ENCODE measurements around the gene TMEM143.
"Not testable (repeated sequence)": the region's sequence is repeated elsewhere in the genome, so short reads cannot be mapped to it uniquely, and the experiment has no call there.

Gene TMEM143

DNA sequence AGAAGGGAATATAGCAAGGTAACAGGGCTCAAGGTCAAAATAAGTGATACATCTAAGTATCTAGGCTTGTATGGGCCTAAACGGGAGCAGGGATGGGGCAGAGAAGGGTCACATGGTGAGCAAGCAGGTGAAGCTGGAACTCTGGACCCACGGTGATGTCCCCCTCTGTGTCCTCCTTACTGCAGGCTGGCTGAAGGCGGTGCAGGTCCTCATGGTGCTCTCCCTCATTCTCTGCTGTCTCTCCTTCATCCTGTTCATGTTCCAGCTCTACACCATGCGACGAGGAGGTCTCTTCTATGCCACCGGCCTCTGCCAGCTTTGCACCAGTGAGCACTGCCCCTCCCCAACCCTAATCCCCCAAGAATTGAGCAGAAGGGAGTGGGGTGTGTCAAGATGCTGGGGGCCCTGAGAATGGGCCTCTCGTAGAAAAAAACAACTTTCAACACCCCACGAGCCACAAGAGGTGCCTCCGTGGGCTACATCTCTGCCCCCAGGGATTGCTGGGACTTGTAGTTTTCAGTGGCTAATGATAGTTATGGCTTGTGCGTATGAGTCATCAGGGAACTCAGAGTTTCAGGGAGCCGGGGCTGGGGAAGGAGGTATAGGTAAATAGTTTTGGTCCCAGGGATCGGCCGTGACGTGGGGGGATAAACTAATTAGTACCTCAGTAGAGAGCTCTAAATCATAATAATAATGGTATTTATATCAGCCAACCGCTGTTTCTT, 34.4 kb downstream of the TMEM143 start:
- DNase-seq: peak in 2 of 3 experiments; percentile 8 to 39

DNA sequence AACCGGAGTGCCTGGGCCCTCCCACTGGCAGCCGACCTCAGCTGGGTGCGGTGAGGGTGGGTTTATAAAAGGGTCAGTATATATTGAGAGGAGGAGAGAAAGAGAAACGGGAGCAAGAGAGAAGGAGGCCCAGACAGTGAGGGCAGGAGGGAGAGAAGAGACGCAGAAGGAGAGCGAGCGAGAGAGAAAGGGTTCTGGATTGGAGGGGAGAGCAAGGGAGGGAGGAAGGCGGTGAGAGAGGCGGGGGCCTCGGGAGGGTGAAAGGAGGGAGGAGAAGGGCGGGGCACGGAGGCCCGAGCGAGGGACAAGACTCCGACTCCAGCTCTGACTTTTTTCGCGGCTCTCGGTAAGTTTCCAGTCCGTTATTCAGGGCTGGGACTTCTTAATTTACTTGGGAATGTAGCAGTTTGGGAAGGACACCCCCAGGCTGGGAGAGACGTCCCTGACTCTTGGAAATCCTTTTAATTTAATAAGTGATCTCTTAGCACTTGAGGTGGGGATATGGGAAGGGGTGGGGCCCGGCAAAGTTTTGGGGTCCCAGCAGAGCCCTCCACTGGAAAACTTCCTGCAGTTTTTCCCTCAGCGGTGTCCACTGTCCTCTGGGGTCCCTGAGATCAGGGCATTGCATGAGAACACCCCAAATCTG, 38.4 kb downstream of the TMEM143 start, which contains the start of gene EMP3:
EMP3 (plus strand) TSS at position 288 of the 646 bp plus-strand sequence. CDS start 1,293 bp downstream, outside the sequence.
- DNase-seq: no peak

DNA sequence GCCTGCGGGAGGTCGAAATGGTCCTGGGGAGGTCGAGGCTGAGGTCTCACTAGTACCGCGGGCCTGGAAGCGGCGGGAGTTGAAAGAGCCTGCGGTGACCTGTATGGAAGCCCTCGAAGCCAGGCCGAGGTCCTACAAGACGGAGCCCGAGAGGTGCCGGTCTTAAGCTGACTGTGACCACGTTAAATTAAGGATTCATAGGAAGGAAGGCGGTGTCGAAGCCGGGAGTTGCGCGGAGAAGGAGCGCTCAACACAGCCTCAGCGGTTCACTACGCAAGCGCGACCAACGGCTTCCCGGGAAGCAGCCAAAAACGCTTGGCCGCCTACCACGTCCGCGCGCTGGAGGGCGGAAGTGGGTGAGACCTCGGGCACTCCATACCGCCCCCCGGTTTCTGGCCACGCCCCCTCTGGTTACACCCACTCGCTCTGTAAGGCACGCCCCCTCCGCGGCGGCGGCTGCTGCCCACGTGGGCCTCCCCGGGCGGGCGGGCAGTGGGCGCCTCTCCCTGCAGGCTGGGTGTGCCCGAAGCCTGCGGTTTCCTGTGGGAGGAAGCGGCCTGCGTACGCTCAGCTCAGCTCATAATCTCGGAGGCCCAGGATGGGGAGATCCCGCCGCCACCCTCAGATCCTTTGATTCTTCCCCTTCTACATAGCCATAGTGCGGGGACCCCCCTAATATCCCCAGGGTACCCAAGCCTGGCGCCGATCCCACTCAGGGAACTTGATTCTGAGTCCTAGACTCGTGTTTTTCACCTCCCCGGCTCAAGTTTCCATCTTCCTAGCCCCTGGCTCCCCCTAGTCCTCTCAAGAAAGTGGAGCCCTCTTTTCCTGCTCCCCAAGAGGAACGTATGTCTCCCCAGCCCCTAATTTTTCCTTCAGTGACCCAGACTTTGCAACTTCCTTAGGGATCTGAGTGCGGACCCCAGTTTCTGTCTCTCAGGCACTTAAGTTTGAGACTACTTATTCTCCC, 41.8 kb downstream of the TMEM143 start:
- DNase-seq: peak; percentile 96 to 99 (median 98)

DNA sequence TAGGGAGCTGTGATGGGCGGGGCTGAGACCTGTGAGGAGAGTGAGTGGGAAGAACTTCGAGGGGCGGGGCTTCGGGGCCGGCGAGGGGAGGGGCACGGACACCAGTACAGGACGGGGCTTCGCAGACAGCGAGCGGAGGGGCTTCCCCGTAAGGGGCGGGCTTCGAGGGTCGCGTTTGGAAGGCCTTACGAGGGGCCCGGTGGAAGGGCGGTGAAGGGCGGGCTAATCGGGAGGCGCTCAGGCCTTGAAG, 42.4 kb downstream of the TMEM143 start:
- DNase-seq: peak; percentile 92 to 97 (median 97)

DNA sequence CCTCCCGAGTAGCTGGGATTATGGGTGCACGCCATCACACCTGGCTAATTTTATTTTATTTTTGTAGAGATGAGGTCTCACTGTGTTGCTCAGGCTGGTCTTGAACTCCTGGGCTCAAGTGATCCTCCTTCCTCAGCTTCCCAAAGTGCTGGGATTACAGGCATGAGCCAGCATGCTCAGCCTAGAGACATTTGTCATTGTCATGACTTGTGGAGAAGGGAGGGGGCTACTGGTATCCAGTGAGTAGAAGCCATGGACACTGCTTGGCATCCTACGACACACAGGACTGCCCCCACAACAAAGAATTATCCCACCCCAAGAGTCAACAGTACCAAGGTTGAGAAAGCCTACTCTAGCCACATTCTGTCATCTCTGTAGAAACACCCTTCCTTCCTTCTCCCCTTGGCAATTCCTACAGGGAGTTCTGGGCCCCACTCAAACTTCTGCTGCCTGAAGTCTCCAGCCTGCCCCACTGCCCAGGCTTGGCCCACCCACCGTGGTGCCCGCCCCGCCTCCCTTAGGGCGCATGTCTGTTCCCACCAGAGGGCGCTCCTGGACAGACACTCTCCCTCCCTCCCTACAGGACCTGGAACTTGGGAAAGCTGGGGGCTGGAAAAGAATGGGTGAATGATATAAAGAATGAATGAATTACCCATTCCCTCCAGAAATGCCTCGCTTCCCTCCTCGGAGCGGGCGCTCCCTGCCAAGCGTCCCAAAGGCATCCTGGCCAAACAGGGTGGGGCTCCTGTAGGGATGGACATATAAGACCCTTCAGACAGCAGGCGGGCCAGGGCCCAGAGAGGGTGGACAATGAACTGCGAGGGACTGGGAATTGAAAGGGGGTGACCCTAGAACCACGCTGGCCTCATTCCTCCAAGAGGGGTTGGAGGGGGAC, 43.8 kb downstream of the TMEM143 start:
- peak; percentile 49 to 86 (median 80) for DNase-seq

DNA sequence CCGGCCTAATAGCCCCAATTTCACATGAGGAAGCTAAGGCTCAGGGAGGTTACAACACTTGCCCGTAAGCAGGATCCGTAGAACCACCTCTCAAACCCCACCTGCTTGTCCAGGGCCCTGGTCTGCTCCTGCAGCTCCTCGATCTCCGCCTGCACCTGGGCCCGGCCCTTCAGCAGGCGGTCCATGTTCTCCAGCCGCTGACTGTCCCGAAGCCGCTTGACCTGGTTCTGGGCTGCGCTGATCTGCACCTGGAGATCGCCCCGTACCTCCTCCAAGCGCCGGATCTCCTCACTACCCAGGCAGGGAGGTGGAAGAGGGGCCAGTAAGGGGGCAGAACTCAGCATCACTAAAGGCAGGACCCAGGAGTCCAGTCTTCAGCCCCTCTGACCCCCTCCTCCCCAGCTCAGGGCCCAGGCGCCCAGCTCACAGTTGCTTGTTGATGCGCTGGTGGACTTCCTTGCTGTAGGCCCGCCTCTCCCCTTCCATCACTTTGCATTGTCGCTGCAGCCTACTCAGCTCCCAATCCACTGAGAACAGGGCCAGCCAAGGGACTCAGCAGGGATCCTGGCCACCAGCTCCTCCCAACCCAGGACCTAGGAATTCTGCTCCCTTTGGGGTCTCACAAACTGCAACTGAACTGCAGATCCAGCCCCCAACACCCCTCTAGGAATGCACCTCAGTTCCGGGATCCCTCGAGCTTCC, 45.3 kb downstream of the TMEM143 start:
- DNase-seq: no peak

DNA sequence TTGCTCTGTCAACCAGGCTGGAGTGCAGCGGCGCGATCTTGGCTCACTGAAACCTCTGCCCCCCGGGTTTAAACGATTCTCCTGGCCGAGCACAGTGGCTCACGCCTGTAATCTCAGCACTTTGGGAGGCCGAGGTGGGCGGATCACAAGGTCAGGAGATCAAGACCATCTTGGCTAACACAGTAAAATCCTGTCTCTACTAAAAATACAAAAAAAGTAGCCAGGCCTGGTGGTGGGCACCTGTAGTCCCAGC, 46.1 kb downstream of the TMEM143 start:
- DNase-seq: not testable (repeated sequence)

DNA sequence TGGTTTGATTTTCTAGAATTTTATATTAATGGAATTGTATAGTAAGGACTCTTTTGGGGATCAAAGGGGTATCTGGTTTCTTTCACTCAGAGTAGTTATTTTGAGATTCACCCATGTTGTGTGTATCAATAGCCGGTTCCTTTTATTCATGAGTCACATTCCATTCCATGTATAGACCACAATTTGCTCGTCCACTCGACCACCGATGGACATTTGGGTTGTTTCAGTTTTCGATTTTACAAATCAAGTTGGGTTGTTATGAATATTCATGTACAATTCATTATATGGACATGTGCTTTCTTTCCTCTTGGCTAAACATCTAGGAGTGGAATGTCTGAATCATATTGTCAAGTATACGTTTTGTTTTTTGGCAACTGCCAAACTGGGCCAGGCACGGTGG, 48.0 kb downstream of the TMEM143 start:
- no peak for DNase-seq

DNA sequence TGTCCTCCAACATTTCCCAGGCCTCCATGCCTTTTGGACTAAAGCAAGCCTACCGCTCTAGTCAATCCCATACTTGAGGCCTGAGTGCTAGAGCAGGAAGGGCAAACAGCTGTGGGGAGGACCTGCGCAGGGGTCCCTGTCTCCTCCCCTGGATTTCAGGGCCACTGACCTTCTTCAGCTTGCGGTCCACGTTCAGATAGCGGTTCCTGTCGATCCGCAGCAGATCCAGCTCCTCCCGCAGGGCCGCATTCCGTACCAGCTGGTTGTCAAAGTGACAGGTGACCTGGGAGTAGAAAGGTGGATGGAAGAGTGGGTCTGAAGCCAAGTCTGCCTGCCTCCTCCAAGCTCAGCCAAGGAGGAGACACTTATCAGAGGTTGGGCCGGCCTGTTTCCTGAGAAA, 52.4 kb downstream of the TMEM143 start:
- no peak for DNase-seq

DNA sequence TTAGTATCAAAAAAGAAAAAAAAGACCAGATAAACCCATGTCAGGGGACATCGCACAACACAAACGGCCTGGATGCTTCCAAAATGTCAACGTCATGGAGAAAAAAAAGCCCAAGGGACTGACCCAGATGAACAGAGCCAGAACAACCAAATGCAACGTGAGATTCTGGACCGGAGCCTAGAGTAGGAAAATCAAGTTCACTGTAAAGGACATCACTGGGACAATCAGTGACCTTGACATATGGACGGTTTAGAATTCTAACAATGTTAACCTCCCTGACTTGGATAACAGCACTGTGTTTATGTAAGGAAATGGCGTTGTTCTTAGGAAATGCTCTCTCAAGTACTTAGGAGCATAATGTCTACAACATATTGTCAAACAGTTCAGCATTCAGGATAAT, 53.5 kb downstream of the TMEM143 start:
- no peak for DNase-seq

DNA sequence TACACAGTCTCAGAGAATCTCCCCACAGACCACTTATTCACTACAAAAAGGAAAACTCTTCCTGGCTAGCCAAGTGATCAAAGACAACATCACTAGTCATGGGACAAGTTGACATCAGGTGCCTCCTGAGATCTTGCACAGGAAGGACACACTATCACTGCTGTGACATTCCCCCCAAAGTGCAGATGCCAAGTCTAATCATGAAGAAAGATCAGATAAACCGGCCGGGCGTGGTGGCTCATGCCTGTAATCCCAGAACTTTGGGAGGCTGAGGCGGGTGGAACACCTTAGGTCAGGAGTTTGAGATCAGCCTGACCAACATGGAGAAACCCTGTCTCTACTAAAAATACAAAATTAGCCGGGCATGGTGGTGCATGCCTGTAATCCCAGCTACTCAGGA, 54.0 kb downstream of the TMEM143 start:
- DNase-seq: not testable (repeated sequence)

DNA sequence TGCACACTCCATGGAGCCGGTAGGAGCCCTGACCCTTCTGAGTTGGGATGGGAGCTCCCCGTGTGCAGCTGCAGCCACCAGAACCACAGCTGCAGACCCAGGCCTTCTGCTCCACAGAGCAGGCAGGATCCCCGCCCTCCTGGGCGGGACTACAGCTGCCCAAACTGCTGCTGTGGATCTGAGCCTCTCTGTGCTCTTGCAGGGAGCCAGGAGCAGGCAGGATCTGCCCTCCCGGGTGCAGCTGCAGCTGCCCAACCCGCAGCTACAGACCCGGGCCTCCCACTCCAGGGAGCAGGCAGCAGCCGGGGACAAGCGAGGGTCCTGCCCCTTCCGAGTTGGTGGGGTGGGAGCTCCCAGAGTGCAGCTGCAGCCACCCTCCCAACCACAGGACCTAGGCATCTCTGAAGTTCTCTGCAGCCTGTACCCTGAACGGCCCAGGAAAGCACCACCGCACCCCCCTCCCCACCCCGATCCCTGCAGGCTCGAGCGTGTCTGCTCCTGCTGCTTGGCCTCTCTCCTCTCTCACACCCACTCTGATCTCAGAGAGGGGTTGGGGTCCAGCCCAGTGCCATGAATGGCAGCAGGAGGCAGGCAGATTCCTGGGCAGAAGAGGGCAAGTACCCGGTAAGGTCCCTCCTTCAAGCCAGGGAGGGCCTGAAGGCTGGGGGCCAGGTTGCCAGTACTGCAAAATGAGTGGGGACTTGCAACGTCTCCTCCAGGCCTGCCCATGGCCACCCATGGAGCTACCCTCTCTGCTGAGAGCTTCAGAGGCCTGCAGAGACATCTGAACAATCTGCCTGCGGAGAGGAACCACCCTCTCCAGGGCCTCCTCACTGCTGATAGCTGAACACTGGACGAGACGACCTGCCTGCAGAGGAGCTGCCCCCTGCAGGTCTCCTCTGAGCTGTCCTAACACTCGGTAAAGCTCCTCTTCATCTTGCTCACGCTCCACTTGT, 54.8 kb downstream of the TMEM143 start:
- no peak for DNase-seq

DNA sequence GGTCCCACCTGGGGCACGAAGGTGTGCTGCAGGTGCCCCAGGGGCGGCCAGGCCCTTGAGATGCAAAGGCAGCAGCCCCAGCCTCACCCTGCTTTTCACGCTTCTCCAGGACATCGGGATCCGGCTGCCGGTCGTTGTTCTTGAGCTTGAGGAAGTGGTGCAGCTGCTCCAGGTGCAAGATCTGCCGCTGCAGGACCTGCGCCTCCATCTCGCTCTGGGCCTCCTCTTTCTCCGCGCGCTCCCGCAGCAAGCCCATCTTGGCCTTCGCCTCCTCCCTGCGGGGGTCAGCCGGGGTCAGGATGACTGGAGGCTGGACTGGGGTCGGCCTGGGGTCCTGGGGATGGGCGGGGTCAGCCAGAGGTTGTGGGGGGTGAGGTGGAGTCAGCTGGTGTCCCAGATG, 59.9 kb downstream of the TMEM143 start:
- DNase-seq: no peak

DNA sequence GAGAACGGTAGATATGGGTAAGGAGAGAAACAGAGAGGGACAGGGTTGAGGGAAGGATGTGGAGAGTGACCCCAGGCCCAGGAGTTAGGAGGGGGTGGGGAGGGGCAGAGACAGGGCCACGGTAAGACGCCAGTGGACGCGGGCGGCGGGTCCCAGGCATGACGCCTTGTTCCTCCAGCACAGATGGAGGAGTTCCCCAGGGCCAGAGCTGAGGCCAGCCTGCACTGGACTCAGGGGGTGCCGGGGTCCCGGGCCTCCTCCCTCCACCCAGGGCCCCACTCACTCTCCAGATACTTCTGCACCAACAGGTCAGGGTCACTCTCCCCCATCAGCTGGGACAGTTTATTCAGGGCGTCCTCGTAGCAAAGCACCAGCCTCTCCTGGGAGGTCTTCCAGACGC, 60.4 kb downstream of the TMEM143 start:
- DNase-seq: no peak

DNA sequence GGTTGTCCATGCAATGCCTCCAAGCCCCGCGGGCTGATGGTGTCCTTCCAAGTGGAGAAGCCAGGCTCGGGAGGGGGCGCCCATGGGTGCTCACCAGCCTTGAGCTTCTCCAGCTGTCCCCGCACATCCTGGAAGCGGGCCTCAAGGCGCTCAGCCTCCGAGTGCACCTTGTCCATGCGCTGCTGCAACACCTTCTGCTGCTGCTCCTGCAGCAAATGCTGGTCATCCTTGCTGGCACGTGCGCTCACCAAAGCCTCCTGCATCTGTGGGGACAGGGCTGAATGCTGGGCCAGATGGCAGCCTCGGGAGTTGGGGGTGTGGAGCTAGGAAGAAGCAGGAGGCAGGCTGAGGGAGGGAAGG, 61.2 kb downstream of the TMEM143 start:
- DNase-seq: no peak

DNA sequence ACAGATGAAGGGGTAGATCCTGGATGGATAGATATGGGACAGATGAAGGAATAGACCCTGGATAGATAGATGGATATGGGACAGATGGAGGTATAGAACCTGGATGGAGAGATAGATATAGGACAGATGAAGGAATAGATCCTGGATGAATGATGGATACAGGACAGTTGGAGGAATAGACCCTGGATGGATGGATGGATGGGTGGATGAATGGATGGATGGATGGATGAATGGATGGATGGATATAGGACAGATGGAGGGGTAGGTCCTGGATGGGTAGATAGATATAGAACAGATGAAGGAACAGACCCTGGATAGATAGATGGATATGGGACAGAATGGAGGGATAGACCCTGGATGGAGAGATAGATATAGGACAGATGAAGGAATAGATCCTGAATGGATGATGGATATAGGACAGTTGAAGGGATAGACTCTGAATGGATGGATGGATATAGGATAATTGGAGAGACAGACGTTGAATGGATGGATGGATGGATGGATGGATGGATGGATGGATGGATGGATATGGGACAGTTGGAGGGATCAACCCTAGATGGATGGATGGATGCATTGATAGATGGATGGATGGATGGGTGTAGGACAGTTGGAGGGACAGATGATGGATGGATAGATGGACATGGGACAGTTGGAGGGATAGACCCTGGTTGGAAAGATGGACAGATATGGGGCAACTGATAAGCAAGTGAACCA, 61.7 kb downstream of the TMEM143 start:
- DNase-seq: no peak

DNA sequence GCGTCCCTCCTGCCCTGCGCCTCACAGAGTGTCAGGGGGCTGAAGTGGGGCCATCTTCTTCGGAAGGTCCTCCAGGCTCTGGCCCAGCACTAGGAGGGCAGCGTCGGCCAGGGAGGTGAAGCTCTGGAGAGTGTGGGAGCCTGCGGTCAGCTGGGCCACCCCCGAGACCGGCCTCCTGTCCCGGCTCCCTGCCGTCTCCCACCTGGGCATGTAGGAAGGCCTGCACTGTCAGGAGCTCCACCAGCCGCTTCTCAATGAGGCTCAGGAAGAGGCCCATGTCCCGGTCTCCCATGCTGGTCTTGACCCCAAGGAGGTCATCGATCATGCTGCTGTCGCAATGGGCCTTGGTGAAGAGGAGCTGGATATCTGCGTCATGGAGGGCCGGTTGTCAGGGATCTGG, 65.8 kb downstream of the TMEM143 start:
- DNase-seq: no peak

DNA sequence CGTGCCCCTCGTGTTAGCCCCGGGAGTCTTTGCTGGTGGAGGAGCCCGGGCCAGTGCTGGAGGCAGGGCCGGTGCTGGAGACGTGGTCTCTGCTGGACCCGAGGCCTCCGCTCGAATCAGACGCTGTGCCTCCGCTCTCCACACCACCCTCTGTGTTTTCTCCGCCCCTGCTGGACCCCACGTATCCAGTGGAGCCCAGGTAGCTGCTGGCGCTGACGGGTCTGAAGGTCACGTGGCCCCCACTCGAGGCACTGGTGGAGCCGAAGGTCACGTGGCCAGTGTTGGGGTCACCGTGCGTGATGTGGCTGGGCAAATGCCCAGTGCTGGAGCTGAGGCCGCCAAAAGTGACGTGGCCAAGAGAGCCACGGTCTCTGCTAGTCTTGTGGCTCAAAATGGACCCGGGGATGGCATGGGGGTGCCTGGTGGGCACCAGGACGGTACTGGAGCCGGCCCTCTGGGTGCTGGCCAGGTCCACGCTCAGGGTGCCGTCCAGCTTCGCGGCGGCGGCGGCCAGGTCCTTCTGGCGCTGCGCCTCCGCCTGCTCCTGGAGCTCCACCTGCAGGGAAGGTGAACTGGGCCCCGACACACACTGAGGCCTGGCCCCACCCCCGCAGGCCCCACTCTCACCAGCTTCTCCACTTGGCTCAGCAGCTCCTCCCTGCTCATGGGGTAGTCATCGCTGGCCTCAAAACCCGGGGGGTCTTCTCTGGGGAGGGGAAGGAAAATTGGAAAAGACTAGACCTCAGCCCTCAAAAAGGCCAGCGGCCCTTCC, 66.6 kb downstream of the TMEM143 start:
- DNase-seq: no peak

DNA sequence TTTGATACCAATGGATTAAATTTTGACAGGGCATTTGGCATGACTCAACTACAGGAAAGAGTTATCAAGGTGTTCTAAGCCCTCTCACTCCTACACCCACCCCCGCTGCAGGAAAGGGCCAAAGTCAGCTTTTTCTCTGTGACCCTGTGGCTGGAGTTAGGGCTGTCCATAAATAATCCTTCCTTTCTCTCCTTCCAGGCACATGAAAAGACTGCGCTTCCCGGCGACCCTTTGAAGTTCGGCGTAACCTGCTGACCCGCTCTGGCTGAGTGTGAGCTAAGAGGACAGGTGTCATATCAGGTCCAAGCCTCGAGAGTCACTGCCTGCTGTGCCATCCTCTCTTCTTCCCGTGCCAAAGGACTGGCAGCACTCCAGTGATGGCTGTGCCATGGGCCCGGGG, 68.3 kb downstream of the TMEM143 start:
- no peak for DNase-seq

DNA sequence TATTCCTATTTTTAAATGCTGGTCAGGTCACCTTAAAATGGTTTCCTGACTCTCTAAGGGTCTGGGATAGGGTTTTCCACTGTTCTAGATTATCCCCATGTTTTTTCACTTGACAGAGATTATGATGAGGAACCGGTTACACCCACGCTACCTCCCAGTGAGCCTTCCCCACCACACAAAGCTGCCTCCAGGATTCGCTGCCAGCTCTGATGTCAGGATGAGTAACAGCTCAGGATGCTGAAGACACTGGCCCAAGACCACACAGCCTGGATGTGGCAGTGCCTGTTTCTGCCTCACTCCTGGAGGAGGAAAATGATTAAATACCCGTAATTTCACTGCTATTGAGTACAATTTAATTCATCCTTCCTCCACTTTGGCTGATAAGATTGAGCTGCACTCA, 70.9 kb downstream of the TMEM143 start:
- DNase-seq: no peak

Measured in NCI-H1417 (cell line).